Nephron progenitor cell (in vitro differentiated cells): Measurements from ENCODE around the gene PALD1.

Experiments
- DNase-seq: peaks from one replicate; pipeline ENCODE4 v3.0.0; 2021
- H3K27ac Mint-ChIP-seq: 2 replicates; pipeline ENCODE4 v1.8.0; 2021; ENCODE audit warnings: mild to moderate bottlenecking, moderate library complexity, mixed read lengths
- H3K27me3 Mint-ChIP-seq: 2 replicates; pipeline ENCODE4 v1.8.0; 2021; ENCODE audit warnings: mild to moderate bottlenecking, low read depth, mixed read lengths; ENCODE audit not compliant: poor library complexity
- H3K36me3 Mint-ChIP-seq: 2 replicates; pipeline ENCODE4 v1.8.0; 2021; ENCODE audit warnings: low read depth, mixed read lengths
- H3K4me1 Mint-ChIP-seq: 2 replicates; pipeline ENCODE4 v1.8.0; 2021; ENCODE audit warnings: mixed read lengths
- H3K4me3 Mint-ChIP-seq: 2 replicates; pipeline ENCODE4 v1.8.0; 2021; ENCODE audit warnings: mild to moderate bottlenecking, moderate library complexity, mixed read lengths
- H3K9me3 Mint-ChIP-seq: 2 replicates; pipeline ENCODE4 v1.8.0; 2021; ENCODE audit warnings: mild to moderate bottlenecking, moderate library complexity, mixed read lengths
- CTCF ChIP-seq: fragments of 200-600 bp; sonication (generic); IDR thresholded peaks from 2 replicates; pipeline ENCODE4 v1.5.0; 2021; ENCODE audit warnings: antibody characterized with exemption

PALD1 gene

GRCh38 chr10:70543911-70544310, 65.3 kb downstream of the PALD1 start:
- Mint-ChIP-seq H3K27me3 (peaks cover 5% of the 10 kb centered on the region), H3K36me3 (no peaks in the 10 kb centered on the region), H3K9me3 (no peaks in the 10 kb centered on the region), H3K27ac (peak overlapping the region; percentile 4), H3K4me3 (no peak overlapping the region), H3K4me1 (peaks cover 22% of the 10 kb centered on the region)
- no peak for DNase-seq
- TF ChIP-seq CTCF = no peak

GRCh38 chr10:70544431-70545340, 66.1 kb downstream of the PALD1 start:
- no peak for TF ChIP-seq CTCF
- Mint-ChIP-seq H3K36me3 (no peaks in the 10 kb centered on the region), H3K27ac (no peak overlapping the region), H3K4me3 (no peak overlapping the region), H3K27me3 (peaks cover 5% of the 10 kb centered on the region), H3K9me3 (no peaks in the 10 kb centered on the region), H3K4me1 (peaks cover 23% of the 10 kb centered on the region)
- DNase-seq = no peak

GRCh38 chr10:70546584-70546983, 68.0 kb downstream of the PALD1 start:
- TF ChIP-seq CTCF = no peak
- no peaks in the 10 kb centered on the region for H3K9me3 Mint-ChIP-seq
- DNase-seq = no peak
- peaks cover 30% of the 10 kb centered on the region for H3K4me1 Mint-ChIP-seq
- no peak overlapping the region for H3K4me3 Mint-ChIP-seq
- no peaks in the 10 kb centered on the region for H3K36me3 Mint-ChIP-seq
- H3K27ac Mint-ChIP-seq = no peak overlapping the region
- H3K27me3 Mint-ChIP-seq = peaks cover 5% of the 10 kb centered on the region

GRCh38 chr10:70549351-70549961, 70.9 kb downstream of the PALD1 start:
- Mint-ChIP-seq H3K4me1 (peaks cover 36% of the 10 kb centered on the region), H3K9me3 (no peaks in the 10 kb centered on the region), H3K27me3 (peaks cover 3% of the 10 kb centered on the region), H3K36me3 (peaks cover 13% of the 10 kb centered on the region), H3K27ac (no peak overlapping the region), H3K4me3 (no peak overlapping the region)
- TF ChIP-seq CTCF = no peak
- DNase-seq = no peak

GRCh38 chr10:70549962-70550458, 71.4 kb downstream of the PALD1 start:
- H3K27ac Mint-ChIP-seq = no peak overlapping the region

More at GRCh38 chr10:70549962-70550458, 71.4 kb downstream of the PALD1 start:
- Mint-ChIP-seq H3K36me3 (peaks cover 13% of the 10 kb centered on the region), H3K9me3 (no peaks in the 10 kb centered on the region), H3K27me3 (no peaks in the 10 kb centered on the region), H3K4me1 (peaks cover 30% of the 10 kb centered on the region), H3K4me3 (no peak overlapping the region)
- DNase-seq = peak; percentile 81
- peak; percentile 92 for TF ChIP-seq CTCF
